ENCODE results near the gene CAPN12. TPM values are rescaled to one million over a fixed set of nuclear protein-coding genes. Genes with fewer than 3 reads are reported as not detected.
"Not testable (repeated sequence)": the region's sequence is repeated elsewhere in the genome, so short reads cannot be mapped to it uniquely, and the experiment has no call there.

CAPN12 gene
- polyA plus RNA-seq, 3 donors, result 1.8 TPM; not detected in 2

DNA sequence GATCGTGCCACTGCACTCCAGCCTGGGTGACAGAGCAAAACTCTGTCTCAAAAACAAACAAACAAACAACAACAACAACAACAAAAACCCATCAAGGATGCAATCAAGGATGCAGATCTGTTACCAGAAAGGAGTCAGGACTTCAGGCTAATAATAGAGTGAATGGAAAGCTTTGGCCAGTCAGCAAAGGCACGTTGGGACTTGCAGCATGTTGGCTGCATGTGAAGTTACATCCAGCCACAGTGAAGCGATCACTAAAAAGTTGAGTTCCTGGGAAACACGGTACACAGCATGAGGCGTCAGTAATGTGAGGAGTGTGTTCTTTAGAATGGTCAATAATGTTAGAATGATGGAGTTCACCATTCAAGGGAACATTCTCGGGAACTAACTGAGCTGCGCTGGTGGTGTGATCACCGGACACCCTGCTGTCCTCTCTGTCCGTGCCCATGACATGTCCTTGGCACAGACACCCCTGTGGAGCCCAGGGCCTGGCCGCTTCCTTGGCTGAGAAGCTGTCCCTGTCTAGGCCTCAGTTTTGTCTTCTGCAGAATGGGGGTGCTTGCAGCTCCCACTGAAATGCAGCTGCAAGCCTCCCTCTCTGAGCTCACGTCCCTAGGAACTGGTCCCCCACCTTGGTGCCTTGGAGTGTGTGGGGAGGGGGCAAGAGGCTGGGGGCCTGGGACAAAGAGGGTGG is 42.4 kb upstream of the CAPN12 start:
- DNase-seq, result no peak
- Mint-ChIP-seq H3K27ac (no peak overlapping the region), H3K9me3 (no peaks in the 10 kb centered on the region), H3K4me3 (no peak overlapping the region), H3K4me1 (no peaks in the 10 kb centered on the region), H3K36me3 (no peaks in the 10 kb centered on the region), H3K27me3 (ENCODE audit: low read depth in 3 of 3) (peaks cover 0 to 4% (median 3%) of the 10 kb centered on the region in 3 donors)
- H3K4me3 ChIP-seq (replicated peaks in 1 of 3; ENCODE audit: low read depth in 2 of 3, low read length in 3 of 3), result no peak overlapping the region
- H3K36me3 ChIP-seq (replicated peaks in 1 of 2; ENCODE audit: control insufficient read depth in 1 of 2, insufficient read depth in 2 of 2, low read length in 2 of 2), result no peaks in the 10 kb centered on the region
- H3K9me3 ChIP-seq (replicated peaks in 1 of 2; ENCODE audit: control insufficient read depth in 1 of 2, insufficient read depth in 1 of 2, low read length in 2 of 2), result no peaks in the 10 kb centered on the region
- WGBS (ENCODE audit: insufficient coverage), result 91% methylated on average over 10 of the region's 11 CpGs
- no peak overlapping the region for H3K4me2 ChIP-seq (replicated peaks; ENCODE audit: extremely low read depth, low read length, poor library complexity, severe bottlenecking)
- H3K27ac ChIP-seq (ENCODE audit: low read depth in 1 of 2, low read length in 2 of 2), result no peak overlapping the region
- H3K4me1 ChIP-seq (ENCODE audit: control insufficient read depth in 1 of 2, insufficient read depth in 2 of 2, low read length in 2 of 2), result no peaks in the 10 kb centered on the region
- no peaks in the 10 kb centered on the region for H3K79me2 ChIP-seq (ENCODE audit: insufficient read depth, low read length)
- no peaks in the 10 kb centered on the region for H4K20me1 ChIP-seq (ENCODE audit: insufficient read depth, low read length)
- no peaks in the 10 kb centered on the region for H3K27me3 ChIP-seq (ENCODE audit: control insufficient read depth in 2 of 2, insufficient read depth in 2 of 2, low read length in 2 of 2)
- H2AFZ ChIP-seq (ENCODE audit: insufficient read depth, low read depth, low read length, poor library complexity, severe bottlenecking), result no peak overlapping the region
- TF ChIP-seq, protein P1, sequence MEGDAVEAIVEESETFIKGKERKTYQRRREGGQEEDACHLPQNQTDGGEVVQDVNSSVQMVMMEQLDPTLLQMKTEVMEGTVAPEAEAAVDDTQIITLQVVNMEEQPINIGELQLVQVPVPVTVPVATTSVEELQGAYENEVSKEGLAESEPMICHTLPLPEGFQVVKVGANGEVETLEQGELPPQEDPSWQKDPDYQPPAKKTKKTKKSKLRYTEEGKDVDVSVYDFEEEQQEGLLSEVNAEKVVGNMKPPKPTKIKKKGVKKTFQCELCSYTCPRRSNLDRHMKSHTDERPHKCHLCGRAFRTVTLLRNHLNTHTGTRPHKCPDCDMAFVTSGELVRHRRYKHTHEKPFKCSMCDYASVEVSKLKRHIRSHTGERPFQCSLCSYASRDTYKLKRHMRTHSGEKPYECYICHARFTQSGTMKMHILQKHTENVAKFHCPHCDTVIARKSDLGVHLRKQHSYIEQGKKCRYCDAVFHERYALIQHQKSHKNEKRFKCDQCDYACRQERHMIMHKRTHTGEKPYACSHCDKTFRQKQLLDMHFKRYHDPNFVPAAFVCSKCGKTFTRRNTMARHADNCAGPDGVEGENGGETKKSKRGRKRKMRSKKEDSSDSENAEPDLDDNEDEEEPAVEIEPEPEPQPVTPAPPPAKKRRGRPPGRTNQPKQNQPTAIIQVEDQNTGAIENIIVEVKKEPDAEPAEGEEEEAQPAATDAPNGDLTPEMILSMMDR (IDR thresholded peaks at IDR 0.05), result no peak
- H3K9ac ChIP-seq (ENCODE audit: insufficient read depth, low read length, poor library complexity, severe bottlenecking), result no peak overlapping the region
- intact Hi-C loops (cut with micrococcal nuclease), result no loop called here

DNA sequence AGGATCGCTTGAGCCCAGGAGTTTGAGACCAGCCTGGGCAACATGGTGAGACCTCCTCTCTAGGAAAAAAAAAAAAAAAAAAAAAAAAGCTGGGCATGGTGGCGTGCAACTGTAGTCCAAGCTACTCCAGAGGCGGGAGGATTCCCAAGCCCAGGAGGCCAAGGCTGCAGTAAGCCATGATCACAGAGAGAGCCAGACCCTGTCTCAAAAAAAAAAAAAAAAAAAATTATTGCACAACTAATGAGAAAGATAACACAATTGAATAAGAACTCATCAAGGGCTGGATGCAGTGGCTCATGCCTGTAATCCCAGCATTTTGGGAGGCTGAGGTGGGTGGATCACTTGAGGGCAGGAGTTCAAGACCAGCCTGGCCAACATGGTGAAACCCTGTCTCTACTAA is 41.8 kb upstream of the CAPN12 start:
- H3K27me3 ChIP-seq (ENCODE audit: control insufficient read depth in 2 of 2, insufficient read depth in 2 of 2, low read length in 2 of 2); H4K20me1 ChIP-seq (ENCODE audit: insufficient read depth, low read length); H3K9ac ChIP-seq (ENCODE audit: insufficient read depth, low read length, poor library complexity, severe bottlenecking); H3K9me3 Mint-ChIP-seq; intact Hi-C loops (cut with micrococcal nuclease); H3K36me3 ChIP-seq (replicated peaks in 1 of 2; ENCODE audit: control insufficient read depth in 1 of 2, insufficient read depth in 2 of 2, low read length in 2 of 2); H2AFZ ChIP-seq (ENCODE audit: insufficient read depth, low read depth, low read length, poor library complexity, severe bottlenecking); H3K4me1 ChIP-seq (ENCODE audit: control insufficient read depth in 1 of 2, insufficient read depth in 2 of 2, low read length in 2 of 2); H3K4me3 Mint-ChIP-seq; H3K4me3 ChIP-seq (replicated peaks in 1 of 3; ENCODE audit: low read depth in 2 of 3, low read length in 3 of 3); H3K27ac Mint-ChIP-seq; H3K79me2 ChIP-seq (ENCODE audit: insufficient read depth, low read length); H3K4me2 ChIP-seq (replicated peaks; ENCODE audit: extremely low read depth, low read length, poor library complexity, severe bottlenecking); H3K27me3 Mint-ChIP-seq (ENCODE audit: low read depth in 3 of 3); H3K4me1 Mint-ChIP-seq; H3K36me3 Mint-ChIP-seq; H3K9me3 ChIP-seq (replicated peaks in 1 of 2; ENCODE audit: control insufficient read depth in 1 of 2, insufficient read depth in 1 of 2, low read length in 2 of 2); H3K27ac ChIP-seq (ENCODE audit: low read depth in 1 of 2, low read length in 2 of 2); DNase-seq: not testable (repeated sequence)
- 100% methylated on average over 1 of the region's 3 CpGs for WGBS (ENCODE audit: insufficient coverage)
